HepG2 (cell line): ENCODE results near the gene RLN3. TPM values are rescaled to one million over a fixed set of nuclear protein-coding genes. Genes with fewer than 3 reads are reported as not detected.

ENCODE experiments used
- RBM22 ChIP-seq: fragments of 200-400 bp; formaldehyde crosslinking; optimal IDR thresholded peaks from 2 replicates; pipeline ENCODE3; 2017; ENCODE audit warnings: mild to moderate bottlenecking, low read length, moderate library complexity
- THAP11 ChIP-seq: IDR thresholded peaks from 2 replicates; pipeline ENCODE4 v1.6.1; 2016; ENCODE audit warnings: missing biosample characterization, missing genetic modification reagents
- ZFP41 ChIP-seq: sonication (generic); formaldehyde crosslinking; IDR thresholded peaks from 2 replicates; pipeline ENCODE4 v1.4.0; 2020; ENCODE audit warnings: mild to moderate bottlenecking, missing genetic modification reagents, borderline replicate concordance
- ZNF501 ChIP-seq: sonication (generic); formaldehyde crosslinking; IDR thresholded peaks from 2 replicates; pipeline ENCODE4 v1.5.1; 2020; ENCODE audit warnings: mild to moderate bottlenecking, moderate library complexity, missing genetic modification reagents
- ZNF652 ChIP-seq: IDR thresholded peaks from 2 replicates; pipeline ENCODE4 v1.6.1; 2016; ENCODE audit warnings: low read depth, borderline replicate concordance
- polyA plus RNA-seq, 8 experiments: library from polyadenylated mRNA; depleted of rRNA in 3 of 8; stranded (reverse) in 7 of 8; unstranded in 1 of 8; fragments of >200 nt; fragmentation: Illumina TruSeq in 4 of 8; extraction: Trizol in 4 of 8; gene quantifications; 2 replicates each; pipeline versions ENCODE4 v1.2.1 to v1.2.3, GENCODE V29; 2011 to 2016; ENCODE audit warnings: low read depth in 4 of 8, missing spikeins in 1 of 8, mixed read lengths in 1 of 8; ENCODE audit not compliant: insufficient read depth in 1 of 8
- total RNA-seq, 5 experiments: library from RNA; depleted of rRNA; stranded (reverse); fragments of >200 nt; fragmentation: Illumina TruSeq; extraction: Trizol; gene quantifications; 2 replicates each; pipeline ENCODE4 v1.2.3, GENCODE V29; 2016; ENCODE audit warnings: low read depth in 1 of 5
- TF ChIP-seq, protein P1 (sequence below): sonication (generic); formaldehyde crosslinking; IDR thresholded peaks from 2 replicates; pipeline ENCODE4 v1.4.0; 2020; ENCODE audit warnings: mild to moderate bottlenecking, missing genetic modification reagents
- TF ChIP-seq, protein P2 (sequence below): sonication (generic); IDR thresholded peaks from 2 replicates; pipeline ENCODE4 v1.6.1; 2016; ENCODE audit warnings: low read depth, borderline replicate concordance
- TF ChIP-seq, protein P3 (sequence below), 2 experiments: fragments of 450-650 bp in 1 of 2; sonication (generic) in 1 of 2; formaldehyde crosslinking in 1 of 2; IDR thresholded peaks; 2 replicates each; pipeline versions ENCODE4 v1.6.1 to v1.8.0; 2016 to 2022; ENCODE audit warnings: antibody characterized with exemption in 1 of 2, mild to moderate bottlenecking in 1 of 2, missing genetic modification reagents in 1 of 2
- TF ChIP-seq, protein P4 (sequence below): sonication (generic); formaldehyde crosslinking; IDR thresholded peaks from 2 replicates; pipeline ENCODE4 v1.8.0; 2022; ENCODE audit warnings: mild to moderate bottlenecking, missing genetic modification reagents, moderate library complexity

The RLN3 gene
- total and polyA plus RNA-seq, 2 of the 13 experiments (the other 11 are each of a cell fraction or from before 2014, with no cell fraction given), result not detected

DNA sequence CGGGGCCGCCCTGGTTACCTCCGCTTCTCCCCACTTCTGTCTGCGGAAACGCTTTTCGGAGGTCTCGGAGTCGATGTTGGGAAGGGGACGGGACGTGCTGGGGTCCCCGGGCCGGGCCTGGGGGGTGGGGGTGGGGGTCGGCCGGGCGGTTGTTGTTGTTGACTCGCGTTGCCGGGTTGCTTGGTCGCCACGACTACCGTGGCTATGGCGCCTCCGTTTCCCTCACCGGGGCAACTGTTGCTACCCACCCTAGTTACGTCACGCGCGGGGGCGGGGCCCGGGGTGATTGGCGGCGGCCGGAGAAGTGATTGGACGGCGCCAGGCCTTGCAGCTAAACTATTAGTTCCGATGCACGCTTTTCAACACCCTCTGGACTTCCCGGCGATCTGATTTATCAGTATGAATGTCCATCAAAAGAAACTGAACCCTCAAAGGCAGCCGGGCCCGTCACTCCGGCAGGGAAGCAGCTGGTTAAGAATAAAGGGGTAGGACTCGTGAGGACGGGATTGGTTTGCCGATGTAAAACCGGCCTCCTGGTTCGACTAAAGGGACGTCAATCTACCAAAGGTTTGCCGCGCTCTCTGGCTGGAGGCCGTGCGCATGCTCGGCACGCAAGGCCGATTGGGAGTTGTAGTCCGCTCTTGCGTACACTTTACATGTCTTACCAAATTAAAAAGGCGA, 21.7 kb upstream of the RLN3 start, which contains the start of gene RFX1 (continued):
- TF ChIP-seq, protein P1, sequence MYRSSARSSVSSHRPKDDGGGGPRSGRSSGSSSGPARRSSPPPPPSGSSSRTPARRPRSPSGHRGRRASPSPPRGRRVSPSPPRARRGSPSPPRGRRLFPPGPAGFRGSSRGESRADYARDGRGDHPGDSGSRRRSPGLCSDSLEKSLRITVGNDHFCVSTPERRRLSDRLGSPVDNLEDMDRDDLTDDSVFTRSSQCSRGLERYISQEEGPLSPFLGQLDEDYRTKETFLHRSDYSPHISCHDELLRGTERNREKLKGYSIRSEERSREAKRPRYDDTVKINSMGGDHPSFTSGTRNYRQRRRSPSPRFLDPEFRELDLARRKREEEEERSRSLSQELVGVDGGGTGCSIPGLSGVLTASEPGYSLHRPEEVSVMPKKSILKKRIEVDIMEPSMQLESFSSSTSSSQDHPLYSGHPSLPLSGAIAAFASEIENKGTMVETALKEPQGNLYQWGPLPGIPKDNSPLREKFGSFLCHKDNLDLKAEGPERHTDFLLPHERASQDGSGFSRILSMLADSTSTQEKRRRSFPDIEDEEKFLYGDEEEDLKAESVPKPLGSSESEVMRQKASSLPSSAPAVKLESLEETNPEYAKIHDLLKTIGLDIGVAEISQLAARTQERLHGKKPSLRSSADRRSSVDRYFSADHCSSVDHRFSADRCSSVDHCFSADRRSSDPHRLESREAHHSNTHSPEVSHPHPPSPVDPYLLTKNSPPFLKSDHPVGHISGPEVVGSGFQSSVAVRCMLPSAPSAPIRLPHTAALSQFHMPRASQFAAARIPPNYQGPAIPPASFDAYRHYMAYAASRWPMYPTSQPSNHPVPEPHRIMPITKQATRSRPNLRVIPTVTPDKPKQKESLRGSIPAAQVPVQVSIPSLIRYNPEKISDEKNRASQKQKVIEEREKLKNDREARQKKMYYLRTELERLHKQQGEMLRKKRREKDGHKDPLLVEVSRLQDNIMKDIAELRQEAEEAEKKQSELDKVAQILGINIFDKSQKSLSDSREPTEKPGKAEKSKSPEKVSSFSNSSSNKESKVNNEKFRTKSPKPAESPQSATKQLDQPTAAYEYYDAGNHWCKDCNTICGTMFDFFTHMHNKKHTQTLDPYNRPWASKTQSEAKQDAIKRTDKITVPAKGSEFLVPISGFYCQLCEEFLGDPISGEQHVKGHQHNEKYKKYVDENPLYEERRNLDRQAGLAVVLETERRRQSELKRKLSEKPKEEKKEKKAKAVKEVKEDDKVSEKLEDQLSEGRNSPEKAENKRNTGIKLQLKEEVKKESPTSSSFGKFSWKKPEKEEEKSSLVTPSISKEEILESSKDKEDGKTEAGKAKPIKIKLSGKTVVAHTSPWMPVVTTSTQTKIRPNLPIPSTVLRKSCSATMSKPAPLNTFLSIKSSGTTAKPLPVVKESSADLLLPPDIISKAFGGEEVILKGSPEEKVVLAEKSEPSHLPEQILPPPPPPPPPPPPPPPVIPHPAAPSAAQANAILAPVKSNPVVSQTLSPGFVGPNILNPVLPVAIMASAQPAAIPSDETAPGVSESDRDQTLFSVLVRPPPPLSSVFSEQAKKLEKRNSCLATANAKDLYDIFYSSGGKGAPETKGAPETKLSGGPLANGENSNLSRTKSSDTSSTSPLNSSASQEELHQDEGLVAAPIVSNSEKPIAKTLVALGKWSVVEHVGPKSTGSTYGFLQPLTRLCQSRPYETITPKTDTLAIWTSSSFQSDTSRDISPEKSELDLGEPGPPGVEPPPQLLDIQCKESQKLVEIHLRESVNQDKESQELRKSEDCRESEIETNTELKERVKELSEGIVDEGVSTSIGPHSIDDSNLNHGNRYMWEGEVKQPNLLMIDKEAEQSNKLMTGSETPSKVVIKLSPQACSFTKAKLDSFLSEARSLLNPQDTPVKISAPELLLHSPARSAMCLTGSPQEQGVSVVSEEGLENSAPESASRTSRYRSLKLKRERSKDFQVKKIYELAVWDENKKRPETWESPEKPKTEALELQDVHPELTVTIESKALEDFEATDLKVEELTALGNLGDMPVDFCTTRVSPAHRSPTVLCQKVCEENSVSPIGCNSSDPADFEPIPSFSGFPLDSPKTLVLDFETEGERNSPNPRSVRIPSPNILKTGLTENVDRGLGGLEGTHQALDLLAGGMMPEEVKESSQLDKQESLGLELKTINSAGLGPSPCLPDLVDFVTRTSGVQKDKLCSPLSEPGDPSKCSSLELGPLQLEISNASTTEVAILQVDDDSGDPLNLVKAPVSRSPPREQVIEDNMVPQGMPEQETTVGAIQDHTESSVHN (CRISPR knock-in tag), result 0 out of 2 replicates have a peak, but pooled peaks have one; percentile 15
- TF ChIP-seq RBM22 (peak; percentile 100), ZFP41 (CRISPR knock-in tag) (no peak), ZNF501 (CRISPR knock-in tag) (no peak; the same call in 1 of the 2 replicates), ZNF652 (CRISPR knock-in tag) (peak; percentile 70; the same call in 1 of the 2 replicates), THAP11 (CRISPR knock-in tag) (peak; percentile 98)
- TF ChIP-seq, protein P2, sequence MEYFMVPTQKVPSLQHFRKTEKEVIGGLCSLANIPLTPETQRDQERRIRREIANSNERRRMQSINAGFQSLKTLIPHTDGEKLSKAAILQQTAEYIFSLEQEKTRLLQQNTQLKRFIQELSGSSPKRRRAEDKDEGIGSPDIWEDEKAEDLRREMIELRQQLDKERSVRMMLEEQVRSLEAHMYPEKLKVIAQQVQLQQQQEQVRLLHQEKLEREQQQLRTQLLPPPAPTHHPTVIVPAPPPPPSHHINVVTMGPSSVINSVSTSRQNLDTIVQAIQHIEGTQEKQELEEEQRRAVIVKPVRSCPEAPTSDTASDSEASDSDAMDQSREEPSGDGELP, result peak; percentile 85
- TF ChIP-seq, protein P3, sequence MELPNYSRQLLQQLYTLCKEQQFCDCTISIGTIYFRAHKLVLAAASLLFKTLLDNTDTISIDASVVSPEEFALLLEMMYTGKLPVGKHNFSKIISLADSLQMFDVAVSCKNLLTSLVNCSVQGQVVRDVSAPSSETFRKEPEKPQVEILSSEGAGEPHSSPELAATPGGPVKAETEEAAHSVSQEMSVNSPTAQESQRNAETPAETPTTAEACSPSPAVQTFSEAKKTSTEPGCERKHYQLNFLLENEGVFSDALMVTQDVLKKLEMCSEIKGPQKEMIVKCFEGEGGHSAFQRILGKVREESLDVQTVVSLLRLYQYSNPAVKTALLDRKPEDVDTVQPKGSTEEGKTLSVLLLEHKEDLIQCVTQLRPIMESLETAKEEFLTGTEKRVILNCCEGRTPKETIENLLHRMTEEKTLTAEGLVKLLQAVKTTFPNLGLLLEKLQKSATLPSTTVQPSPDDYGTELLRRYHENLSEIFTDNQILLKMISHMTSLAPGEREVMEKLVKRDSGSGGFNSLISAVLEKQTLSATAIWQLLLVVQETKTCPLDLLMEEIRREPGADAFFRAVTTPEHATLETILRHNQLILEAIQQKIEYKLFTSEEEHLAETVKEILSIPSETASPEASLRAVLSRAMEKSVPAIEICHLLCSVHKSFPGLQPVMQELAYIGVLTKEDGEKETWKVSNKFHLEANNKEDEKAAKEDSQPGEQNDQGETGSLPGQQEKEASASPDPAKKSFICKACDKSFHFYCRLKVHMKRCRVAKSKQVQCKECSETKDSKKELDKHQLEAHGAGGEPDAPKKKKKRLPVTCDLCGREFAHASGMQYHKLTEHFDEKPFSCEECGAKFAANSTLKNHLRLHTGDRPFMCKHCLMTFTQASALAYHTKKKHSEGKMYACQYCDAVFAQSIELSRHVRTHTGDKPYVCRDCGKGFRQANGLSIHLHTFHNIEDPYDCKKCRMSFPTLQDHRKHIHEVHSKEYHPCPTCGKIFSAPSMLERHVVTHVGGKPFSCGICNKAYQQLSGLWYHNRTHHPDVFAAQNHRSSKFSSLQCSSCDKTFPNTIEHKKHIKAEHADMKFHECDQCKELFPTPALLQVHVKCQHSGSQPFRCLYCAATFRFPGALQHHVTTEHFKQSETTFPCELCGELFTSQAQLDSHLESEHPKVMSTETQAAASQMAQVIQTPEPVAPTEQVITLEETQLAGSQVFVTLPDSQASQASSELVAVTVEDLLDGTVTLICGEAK (IDR thresholded peaks at IDR 0.05), result no peak
- TF ChIP-seq, protein P3 (CRISPR knock-in tag; IDR thresholded peaks at IDR 0.05), result no peak
- TF ChIP-seq, protein P4, sequence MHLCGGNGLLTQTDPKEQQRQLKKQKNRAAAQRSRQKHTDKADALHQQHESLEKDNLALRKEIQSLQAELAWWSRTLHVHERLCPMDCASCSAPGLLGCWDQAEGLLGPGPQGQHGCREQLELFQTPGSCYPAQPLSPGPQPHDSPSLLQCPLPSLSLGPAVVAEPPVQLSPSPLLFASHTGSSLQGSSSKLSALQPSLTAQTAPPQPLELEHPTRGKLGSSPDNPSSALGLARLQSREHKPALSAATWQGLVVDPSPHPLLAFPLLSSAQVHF (CRISPR knock-in tag), result no peak
